Middle frontal gyrus (tissue), 1 donor: ENCODE measurements around the gene ALDH3A2.
"Not testable (repeated sequence)": the region's sequence is repeated elsewhere in the genome, so short reads cannot be mapped to it uniquely, and the experiment has no call there.

Source experiments
- DNase-seq: peaks from one replicate; pipeline ENCODE4 v3.0.0-alpha.2; 2015; ENCODE audit warnings: low spot score; ENCODE audit errors: extremely low spot score

Gene ALDH3A2

DNA sequence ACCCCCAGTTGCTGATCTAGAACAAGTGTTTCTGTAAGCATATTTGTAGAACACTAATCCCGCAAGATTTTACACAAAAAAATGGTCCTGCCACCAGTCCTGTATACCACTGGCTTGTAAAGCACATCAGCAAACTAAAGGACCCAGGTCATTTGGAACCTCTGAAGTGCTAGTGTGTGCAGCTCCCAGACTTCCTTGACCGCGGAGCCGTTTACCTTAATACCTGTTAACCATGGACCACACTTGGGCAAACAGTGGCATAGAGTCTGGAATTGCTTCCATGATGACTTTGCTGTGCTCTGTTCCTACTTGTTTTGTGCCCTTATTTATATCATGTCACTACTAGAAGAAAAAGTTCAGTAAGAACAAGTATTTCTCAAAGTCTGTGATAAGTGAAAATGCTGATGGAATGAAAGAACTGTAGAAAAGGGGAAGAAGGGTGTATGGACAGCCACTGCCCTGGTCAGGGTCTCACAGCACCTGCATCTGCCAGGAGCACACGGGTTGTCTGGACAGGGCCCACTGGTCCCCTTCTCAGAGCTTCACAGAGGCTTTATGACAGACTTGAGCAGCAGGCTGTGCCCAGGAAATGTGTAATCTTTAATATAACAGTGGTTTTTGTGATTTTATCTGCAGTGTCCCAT, 29.3 kb downstream of the ALDH3A2 start:
- DNase-seq, result no peak

GRCh38 chr17:19678581-19679453, 30.3 kb downstream of the ALDH3A2 start:
- DNase-seq, result no peak

DNA sequence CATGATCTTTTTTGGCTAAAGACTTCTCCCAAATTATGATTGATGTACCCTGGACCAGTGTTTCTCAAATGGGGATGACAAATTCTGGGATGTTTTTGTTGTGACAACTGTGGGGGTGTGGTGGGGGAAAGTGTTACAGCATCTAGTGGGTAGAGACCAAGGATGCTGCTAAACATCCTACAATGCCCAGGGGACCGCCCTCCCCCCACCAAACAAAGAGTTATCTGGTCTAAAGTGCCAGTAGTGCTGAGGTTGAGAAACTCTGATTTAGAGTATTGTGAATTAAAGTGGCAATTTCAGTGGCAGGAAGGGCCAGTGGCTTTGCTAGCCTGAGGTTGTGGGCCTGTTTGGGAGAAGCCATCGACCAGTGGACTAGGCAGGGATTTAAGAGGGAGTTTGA, 34.6 kb downstream of the ALDH3A2 start:
- no peak for DNase-seq

DNA sequence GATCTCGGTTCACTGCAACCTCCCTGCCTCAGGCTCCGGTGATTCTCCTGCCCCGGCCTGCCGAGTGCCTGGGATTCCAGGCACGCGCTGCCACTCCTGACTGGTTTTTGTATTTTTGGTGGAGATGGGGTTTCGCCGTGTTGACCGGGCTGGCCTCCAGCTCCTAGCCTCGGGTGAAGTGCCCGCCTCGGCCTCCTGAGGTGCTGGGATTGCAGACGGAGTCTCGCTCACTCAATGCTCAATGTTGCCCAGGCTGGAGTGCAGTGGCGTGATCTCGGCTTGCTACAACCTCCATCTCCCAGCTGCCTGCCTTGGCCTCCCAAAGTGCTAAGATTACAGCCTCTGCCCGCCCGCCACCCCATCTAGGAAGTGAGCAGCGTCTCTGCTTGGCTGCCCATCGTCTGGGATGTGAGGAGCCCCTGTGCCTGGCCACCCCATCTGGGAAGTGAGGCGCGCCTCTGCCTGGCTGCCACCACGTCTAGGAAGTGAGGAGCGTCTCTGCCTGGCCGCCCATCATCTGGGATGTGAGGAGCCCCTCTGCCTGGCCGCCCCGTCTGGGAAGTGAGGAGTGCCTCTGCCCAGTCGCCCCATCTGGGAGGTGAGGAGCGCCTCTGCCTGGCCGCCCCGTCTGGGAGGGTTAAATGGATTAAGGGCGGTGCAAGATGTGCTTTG, 36.5 kb downstream of the ALDH3A2 start:
- not testable (repeated sequence) for DNase-seq

- no peak for DNase-seq
Measured at GRCh38 chr17:19686400-19687090, 38.0 kb downstream of the ALDH3A2 start.

GRCh38 chr17:19702217-19702641, 53.7 kb downstream of the ALDH3A2 start:
- no peak for DNase-seq

GRCh38 chr17:19703106-19703827, 54.7 kb downstream of the ALDH3A2 start:
- no peak for DNase-seq

DNA sequence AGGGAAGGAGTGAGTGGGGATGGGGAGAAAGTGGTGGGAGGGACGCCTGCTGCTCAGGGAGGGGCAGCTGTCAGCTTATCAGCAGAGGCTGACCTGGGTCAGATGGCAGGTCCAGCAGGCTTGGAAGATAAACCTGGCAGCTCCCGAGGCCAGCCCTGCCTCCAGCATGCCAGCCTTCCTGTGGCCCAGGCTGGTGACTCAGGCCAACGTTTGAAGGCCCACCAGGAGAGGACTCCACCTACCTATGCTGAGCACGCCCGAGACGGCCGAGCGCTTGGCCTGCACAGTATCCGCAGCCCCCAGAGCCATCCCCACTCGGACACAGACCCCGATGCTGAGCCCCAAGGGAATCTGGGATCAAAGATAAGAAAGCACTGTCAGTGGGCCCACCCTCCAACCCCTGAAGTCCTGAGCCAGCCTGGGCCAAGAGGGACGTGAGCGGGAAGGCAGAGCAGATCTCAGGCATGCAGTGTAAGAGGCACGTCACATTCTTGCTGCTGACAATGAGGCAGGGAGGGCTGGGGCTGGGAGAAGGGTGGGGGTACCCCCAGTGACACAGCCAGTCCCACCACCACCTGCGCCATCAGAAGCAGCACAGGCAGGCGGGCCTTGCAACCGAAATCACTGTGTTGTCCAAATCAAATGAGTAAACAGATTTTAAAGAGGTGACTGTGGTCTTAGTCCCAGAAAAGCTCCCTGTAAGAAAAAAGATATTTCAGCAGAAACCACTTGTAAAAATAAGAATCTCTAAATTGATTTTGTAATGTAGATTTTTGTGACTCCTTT, 55.5 kb downstream of the ALDH3A2 start:
- DNase-seq, result no peak

- no peak for DNase-seq
Measured at GRCh38 chr17:19705201-19705600, 56.6 kb downstream of the ALDH3A2 start.

DNA sequence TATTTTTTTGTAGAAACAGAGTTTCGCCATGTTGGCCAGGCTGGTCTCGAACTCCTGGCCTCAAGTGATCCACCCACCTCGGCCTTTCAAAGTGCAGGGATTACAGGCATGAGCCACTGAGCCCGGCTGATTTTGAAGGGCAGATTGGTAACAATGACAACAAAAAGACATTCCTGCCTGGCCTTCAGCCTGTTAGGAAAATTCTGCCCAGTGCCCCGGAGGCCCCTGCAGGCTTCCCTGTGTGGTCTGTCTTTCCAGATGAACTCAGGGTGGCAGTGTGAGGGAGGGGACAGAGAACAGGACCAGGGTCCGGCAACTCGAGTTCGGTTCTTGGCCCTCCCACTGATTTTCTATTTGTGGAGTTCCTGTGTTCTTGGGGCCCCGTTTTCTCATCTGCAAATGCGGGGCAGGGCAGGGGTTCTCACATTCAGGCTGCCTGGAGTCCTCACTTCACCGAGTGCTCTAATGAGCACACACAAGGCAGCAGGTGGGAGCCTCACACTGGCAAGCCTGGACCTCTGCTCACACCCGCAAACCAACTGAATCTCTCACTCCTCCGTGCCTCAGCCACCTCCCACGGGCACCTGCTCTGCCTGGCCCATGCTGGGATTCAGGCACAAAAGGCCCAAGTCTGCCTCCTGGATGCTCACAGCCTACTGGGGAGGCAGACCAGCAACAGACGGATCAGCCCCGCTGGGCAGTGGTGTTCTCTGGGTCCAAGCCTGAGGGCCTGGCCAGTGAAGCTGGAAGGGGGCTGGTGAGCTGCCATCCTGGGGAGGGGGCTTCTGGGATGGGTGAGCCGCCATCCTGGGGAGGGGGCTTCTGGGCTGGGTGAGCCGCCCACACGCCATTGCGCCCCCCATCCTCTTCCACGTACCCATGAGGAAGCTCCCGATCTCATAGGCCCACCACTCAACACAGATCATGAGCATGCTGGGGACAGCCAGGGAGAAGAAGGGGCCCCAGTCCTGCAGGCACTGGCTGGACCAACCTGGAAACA, 57.5 kb downstream of the ALDH3A2 start:
- no peak for DNase-seq

GRCh38 chr17:19706791-19707727, 58.5 kb downstream of the ALDH3A2 start:
- DNase-seq, result no peak

DNA sequence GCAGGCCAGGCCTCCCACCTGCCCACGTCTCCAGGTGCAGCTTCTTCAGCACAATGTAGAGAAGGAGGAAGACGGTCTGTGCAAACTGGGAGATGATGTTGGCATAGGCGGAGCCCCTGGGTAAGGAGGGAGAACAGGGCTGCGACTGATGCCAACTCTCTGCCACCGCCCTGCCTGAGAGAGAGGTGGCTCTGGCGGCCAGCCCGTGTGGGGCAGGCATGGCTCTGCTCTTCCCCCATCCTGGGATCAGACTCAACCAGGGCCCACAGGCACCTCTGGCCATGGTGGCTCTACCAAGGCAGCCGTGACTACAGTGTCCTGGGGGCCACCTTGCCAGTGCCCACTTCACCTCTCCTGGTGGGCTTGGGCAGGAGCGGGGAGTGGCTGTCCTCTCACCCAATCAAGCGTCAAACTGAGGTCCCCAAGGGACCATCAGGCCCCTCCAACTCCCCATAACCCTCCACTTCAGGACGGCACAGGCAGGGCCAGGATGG, 59.2 kb downstream of the ALDH3A2 start:
- no peak for DNase-seq

DNA sequence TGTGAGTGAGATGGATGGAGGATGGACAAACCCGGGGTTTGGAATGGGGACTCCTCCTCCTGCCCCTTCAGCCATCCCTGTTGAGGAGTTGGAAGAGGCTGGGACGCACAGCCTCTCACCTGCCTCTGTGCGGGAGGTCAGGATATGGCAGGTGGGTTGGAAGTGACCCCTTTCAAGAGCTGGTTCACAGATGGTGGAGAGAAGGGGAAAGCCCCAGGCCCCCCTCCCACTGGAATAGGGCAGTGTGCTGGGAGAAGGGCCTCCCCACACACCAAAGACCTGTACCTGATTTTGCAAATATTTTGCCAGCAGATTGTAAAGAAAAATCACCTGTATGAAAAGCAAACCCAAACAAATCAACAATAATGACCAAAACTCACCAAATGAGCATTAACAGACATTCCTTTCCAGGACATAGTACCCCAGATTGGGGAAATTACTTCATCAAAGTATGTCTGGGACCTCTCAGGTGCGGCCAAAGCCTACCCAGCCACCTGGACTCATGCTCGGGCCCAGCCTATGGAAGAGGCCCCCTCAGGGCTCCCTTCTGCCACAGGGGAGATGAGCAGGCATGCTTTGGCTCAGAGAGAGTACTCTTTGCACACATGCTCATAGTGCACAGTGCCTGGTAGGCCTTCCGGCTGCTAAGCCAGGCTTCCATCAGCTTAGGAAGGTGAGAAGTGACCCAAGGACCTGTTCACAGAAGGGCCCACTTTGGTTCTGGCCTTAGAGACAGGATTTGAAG, 60.1 kb downstream of the ALDH3A2 start:
- no peak for DNase-seq

DNA sequence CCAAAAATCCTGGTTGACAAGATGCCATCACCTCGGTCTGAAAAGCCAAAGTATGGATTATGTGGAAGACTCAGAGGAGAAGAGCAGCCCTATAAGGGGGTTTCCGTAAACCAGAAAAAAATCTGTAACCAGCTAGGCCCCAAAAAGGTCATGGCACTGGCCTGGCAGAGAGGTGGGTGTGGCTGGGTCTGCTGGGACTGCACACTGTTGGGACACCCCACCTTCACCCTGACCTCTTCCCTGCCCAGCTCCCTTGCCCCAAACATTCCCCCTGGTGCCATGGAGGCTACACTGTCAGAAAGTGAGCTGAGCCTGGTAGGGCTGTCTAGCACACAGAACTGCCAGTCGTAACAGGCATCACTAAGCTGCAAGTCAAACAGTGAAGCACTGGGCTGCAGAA, 61.3 kb downstream of the ALDH3A2 start:
- DNase-seq, result no peak

- no peak for DNase-seq
Measured at GRCh38 chr17:19712436-19713004, 64.0 kb downstream of the ALDH3A2 start.

DNA sequence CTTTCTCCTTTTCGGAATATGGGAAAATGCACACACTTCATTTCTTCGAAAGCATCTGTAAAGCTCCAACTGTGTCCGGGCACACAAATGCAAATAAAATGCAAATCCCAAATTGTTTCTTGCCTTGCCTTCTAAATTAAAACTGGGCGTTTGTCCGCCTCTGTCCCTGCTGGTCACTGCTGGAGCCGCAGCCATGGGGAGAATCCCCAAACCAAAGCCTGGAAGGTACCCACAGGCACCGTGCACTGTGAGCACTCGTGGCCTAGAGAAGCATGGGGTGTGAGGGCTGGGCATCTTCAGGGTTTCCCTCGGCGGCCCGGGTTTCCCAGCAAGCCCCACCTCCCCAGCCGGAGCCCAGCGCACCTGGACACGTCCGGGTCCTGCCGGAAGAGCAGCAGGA, 64.9 kb downstream of the ALDH3A2 start:
- no peak for DNase-seq
